IPS DF 6.9 (cell line): ENCODE results near the gene RPL19.
"Not testable (repeated sequence)": the region's sequence is repeated elsewhere in the genome, so short reads cannot be mapped to it uniquely, and the experiment has no call there.

ENCODE experiments used
- DNase-seq: peaks from one replicate; pipeline ENCODE4 v3.0.0-alpha.2; 2013; ENCODE audit warnings: low read depth, low spot score
- H3K27ac ChIP-seq: one replicate; pipeline ENCODE4 v1.5.1; 2013; ENCODE audit warnings: low read length, control low read depth
- H3K27me3 ChIP-seq: 2 replicates; pipeline ENCODE4 v1.6.1; 2013; ENCODE audit warnings: mild to moderate bottlenecking, low read length; ENCODE audit not compliant: control insufficient read depth, insufficient read depth
- H3K36me3 ChIP-seq: 2 replicates; pipeline ENCODE4 v1.6.1; 2013; ENCODE audit warnings: low read length; ENCODE audit not compliant: control insufficient read depth, insufficient read depth
- H3K4me1 ChIP-seq: 2 replicates; pipeline ENCODE4 v1.6.1; 2013; ENCODE audit warnings: low read length; ENCODE audit not compliant: control insufficient read depth, insufficient read depth
- H3K4me3 ChIP-seq: 2 replicates; pipeline ENCODE4 v1.5.1; 2013; ENCODE audit warnings: mild to moderate bottlenecking, low read length
- H3K9me3 ChIP-seq: 2 replicates; pipeline ENCODE4 v1.6.1; 2013; ENCODE audit warnings: low read length, inconsistent platforms; ENCODE audit not compliant: control insufficient read depth, insufficient read depth
- WGBS: extraction: QIAGEN DNeasy Blood & Tissue Kit; methylation state at CpG from one replicate; pipeline ENCODE4 v1.1.7; 2013; ENCODE audit warnings: mixed read lengths, missing lambda C conversion rate; ENCODE audit not compliant: insufficient read length, insufficient coverage; 5-methylcytosine and 5-hydroxymethylcytosine counted together

Gene RPL19

GRCh38 chr17:39164675-39165143 is 35.4 kb upstream of the RPL19 start:
- DNase-seq, result peak; percentile 91
- Histone ChIP-seq H3K9me3 (no peaks in the 10 kb centered on the region), H3K4me1 (no peaks in the 10 kb centered on the region), H3K27ac (no peak overlapping the region), H3K36me3 (no peaks in the 10 kb centered on the region), H3K4me3 (peak overlapping the region; percentile 66), H3K27me3 (peaks cover 17% of the 10 kb centered on the region)
- WGBS, result no CpG with 5 or more reads among the region's 15 CpGs

GRCh38 chr17:39165178-39165840 is 34.8 kb upstream of the RPL19 start:
- WGBS, result no CpG with 5 or more reads among the region's 51 CpGs

GRCh38 chr17:39165841-39166349 is 34.2 kb upstream of the RPL19 start, which contains the start of gene ARL5C:
Gene ARL5C, minus strand, starts transcription at chr17:39166161. Its CDS starts 401 bp downstream, at chr17:39165760.
- Histone ChIP-seq H3K4me1 (no peaks in the 10 kb centered on the region), H3K9me3 (no peaks in the 10 kb centered on the region), H3K4me3 (peak within 1 kb of the TSS; percentile 66), H3K36me3 (no peaks in the 10 kb centered on the region), H3K27me3 (peaks cover 17% of the 10 kb centered on the region), H3K27ac (no peak within 1 kb of the TSS)
- no peak for DNase-seq
- WGBS, result no CpG with 5 or more reads among the region's 17 CpGs

More at GRCh38 chr17:39165178-39165840, 34.8 kb upstream of the RPL19 start:
- DNase-seq, result no peak
- no peaks in the 10 kb centered on the region for H3K4me1 ChIP-seq
- H3K4me3 ChIP-seq, result peak overlapping the region; percentile 66
- H3K36me3 ChIP-seq, result no peaks in the 10 kb centered on the region
- H3K27ac ChIP-seq, result no peak overlapping the region
- H3K27me3 ChIP-seq, result peaks cover 17% of the 10 kb centered on the region
- H3K9me3 ChIP-seq, result no peaks in the 10 kb centered on the region

GRCh38 chr17:39166437-39167335 is 33.4 kb upstream of the RPL19 start:
- no peaks in the 10 kb centered on the region for H3K4me1 ChIP-seq
- no peak for DNase-seq
- H3K4me3 ChIP-seq, result no peak overlapping the region
- no peak overlapping the region for H3K27ac ChIP-seq
- peaks cover 17% of the 10 kb centered on the region for H3K27me3 ChIP-seq
- H3K9me3 ChIP-seq, result no peaks in the 10 kb centered on the region
- no CpG with 5 or more reads among the region's 7 CpGs for WGBS
- H3K36me3 ChIP-seq, result no peaks in the 10 kb centered on the region

GRCh38 chr17:39167476-39167875 is 32.6 kb upstream of the RPL19 start:
- no peak overlapping the region for H3K4me3 ChIP-seq
- no peaks in the 10 kb centered on the region for H3K9me3 ChIP-seq
- H3K27me3 ChIP-seq, result peaks cover 17% of the 10 kb centered on the region
- no CpG with 5 or more reads among the region's 2 CpGs for WGBS
- peaks cover 1% of the 10 kb centered on the region; the same call in 1 of the 2 replicates for H3K4me1 ChIP-seq
- no peak for DNase-seq
- H3K36me3 ChIP-seq, result no peaks in the 10 kb centered on the region
- H3K27ac ChIP-seq, result no peak overlapping the region

- no CpG with 5 or more reads among the region's 10 CpGs for WGBS
- H3K36me3 ChIP-seq, H3K27ac ChIP-seq, H3K4me1 ChIP-seq, H3K4me3 ChIP-seq, DNase-seq, H3K9me3 ChIP-seq: not testable (repeated sequence)
- H3K27me3 ChIP-seq, result peaks cover 17% of the 10 kb centered on the region
Observed at GRCh38 chr17:39168503-39168902, 31.6 kb upstream of the RPL19 start.

- Histone ChIP-seq H3K4me1 (peaks cover 4% of the 10 kb centered on the region), H3K27ac (no peak overlapping the region), H3K36me3 (no peaks in the 10 kb centered on the region), H3K9me3 (no peaks in the 10 kb centered on the region), H3K4me3 (no peak overlapping the region), H3K27me3 (peaks cover 17% of the 10 kb centered on the region)
- DNase-seq, result no peak
- WGBS, result no CpG with 5 or more reads among the region's 14 CpGs
Observed at GRCh38 chr17:39169101-39169500, 31.0 kb upstream of the RPL19 start.

- Histone ChIP-seq H3K27ac (no peak overlapping the region), H3K4me1 (peaks cover 5% of the 10 kb centered on the region), H3K4me3 (no peak overlapping the region), H3K27me3 (peaks cover 17% of the 10 kb centered on the region), H3K9me3 (no peaks in the 10 kb centered on the region), H3K36me3 (no peaks in the 10 kb centered on the region)
- no CpG with 5 or more reads among the region's 3 CpGs for WGBS
- DNase-seq, result no peak
Observed at GRCh38 chr17:39169518-39169917, 30.6 kb upstream of the RPL19 start.

GRCh38 chr17:39170109-39170508 is 30.0 kb upstream of the RPL19 start:
- Histone ChIP-seq H3K4me3 (no peak overlapping the region), H3K27ac (no peak overlapping the region), H3K9me3 (no peaks in the 10 kb centered on the region), H3K4me1 (peaks cover 5% of the 10 kb centered on the region), H3K27me3 (peaks cover 17% of the 10 kb centered on the region), H3K36me3 (peaks cover under 1% of the 10 kb centered on the region; the same call in 1 of the 2 replicates)
- WGBS, result no CpG with 5 or more reads among the region's 4 CpGs
- no peak for DNase-seq

GRCh38 chr17:39170558-39170957 is 29.5 kb upstream of the RPL19 start:
- Histone ChIP-seq H3K27ac (no peak overlapping the region), H3K36me3 (peaks cover 5% of the 10 kb centered on the region; the same call in 1 of the 2 replicates), H3K9me3 (no peaks in the 10 kb centered on the region), H3K27me3 (peaks cover 14% of the 10 kb centered on the region), H3K4me3 (no peak overlapping the region), H3K4me1 (peaks cover 7% of the 10 kb centered on the region)
- no peak for DNase-seq
- WGBS, result no CpG with 5 or more reads among the region's 6 CpGs
